ENCODE results near the gene ADAMTS1. TPM values are rescaled to one million over a fixed set of nuclear protein-coding genes. Genes with fewer than 3 reads are reported as not detected.

The ADAMTS1 gene
- total RNA-seq, 6 experiments from 2014 or later, result 229 to 346 (median 292) TPM

GRCh38 chr21:26795412-26795805, 49.8 kb downstream of the ADAMTS1 start:
- Mint-ChIP-seq H3K9me3 (peaks cover 7% of the 10 kb centered on the region), H3K4me1 (ENCODE audit: low read depth) (peaks cover 41% of the 10 kb centered on the region), H3K27ac (peak overlapping the region; percentile 69; the same call in 1 of the 2 replicates), H3K36me3 (ENCODE audit: low read depth) (peaks cover 18% of the 10 kb centered on the region), H3K27me3 (ENCODE audit: insufficient read depth) (peaks cover 3% of the 10 kb centered on the region), H3K4me3 (peak overlapping the region; percentile 62; the same call in 1 of the 2 replicates)
- no peak for DNase-seq
- no peak for TF ChIP-seq CTCF (IDR thresholded peaks at IDR 0.05)

DNA sequence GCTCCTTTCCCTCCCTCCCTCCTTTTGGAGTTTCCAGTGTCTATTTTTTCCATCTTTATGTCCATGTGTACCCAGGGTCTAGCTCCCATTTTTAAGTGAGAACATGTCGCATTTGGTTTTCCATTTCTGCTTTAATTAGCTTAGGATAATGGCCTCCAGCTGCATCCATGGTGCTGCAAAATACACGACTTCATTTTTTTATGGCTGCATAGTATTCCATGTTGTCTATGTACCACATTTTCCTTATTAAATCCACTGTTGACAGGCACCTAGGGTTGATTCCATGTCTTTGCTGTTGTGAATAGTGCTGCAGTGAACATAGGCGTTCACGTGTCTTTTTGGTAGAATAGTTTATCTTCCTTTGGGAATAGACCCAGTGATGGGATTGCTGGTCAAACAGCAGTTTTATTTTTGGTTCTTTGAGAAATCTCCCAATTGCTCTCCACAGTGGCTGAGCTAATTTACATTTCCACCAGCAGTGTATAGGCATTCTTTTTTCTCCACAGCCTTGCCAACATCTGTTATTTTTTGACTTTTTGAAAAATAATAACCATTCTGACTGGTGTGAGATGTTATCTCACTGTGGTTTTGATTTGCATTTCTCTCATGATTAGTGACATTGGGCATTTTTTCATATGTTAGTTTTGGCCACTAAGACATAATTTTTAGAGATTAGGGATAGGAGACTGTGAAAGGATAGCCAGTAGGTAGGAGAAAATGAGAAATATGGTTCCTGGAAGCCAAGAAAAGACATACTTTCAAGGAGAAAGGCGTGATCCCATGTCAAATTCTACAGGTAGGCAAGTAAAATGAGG, 50.4 kb downstream of the ADAMTS1 start:
- DNase-seq, result no peak
- Mint-ChIP-seq H3K9me3 (peaks cover 7% of the 10 kb centered on the region), H3K27ac (no peak overlapping the region), H3K4me3 (no peak overlapping the region), H3K27me3 (ENCODE audit: insufficient read depth) (peaks cover 3% of the 10 kb centered on the region), H3K36me3 (ENCODE audit: low read depth) (peaks cover 13% of the 10 kb centered on the region), H3K4me1 (ENCODE audit: low read depth) (peaks cover 35% of the 10 kb centered on the region)
- no peak for TF ChIP-seq CTCF (IDR thresholded peaks at IDR 0.05)

DNA sequence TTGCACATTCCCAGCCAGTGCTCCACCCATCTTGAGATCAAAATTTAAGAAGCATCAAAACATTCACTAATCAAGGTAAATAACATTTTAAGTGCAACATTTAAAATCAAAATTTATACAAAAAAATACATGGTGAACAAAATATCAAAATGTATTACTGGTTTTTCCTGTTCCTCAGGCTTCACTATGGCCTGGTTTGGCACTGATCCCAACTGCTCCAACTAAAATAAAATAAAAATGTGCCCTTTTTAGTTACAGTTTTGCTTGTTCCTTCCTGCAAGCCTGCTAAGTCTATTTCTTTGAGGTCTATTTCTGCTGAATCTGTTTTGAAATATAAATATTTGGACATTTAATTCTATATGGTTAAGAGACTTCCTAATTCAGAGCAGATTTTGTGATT, 54.9 kb downstream of the ADAMTS1 start:
- no peak for TF ChIP-seq CTCF (IDR thresholded peaks at IDR 0.05)
- Mint-ChIP-seq H3K9me3 (no peaks in the 10 kb centered on the region), H3K4me1 (ENCODE audit: low read depth) (peaks cover 6% of the 10 kb centered on the region), H3K27ac (no peak overlapping the region), H3K27me3 (ENCODE audit: insufficient read depth) (peaks cover 1% of the 10 kb centered on the region; the same call in 1 of the 2 replicates), H3K36me3 (ENCODE audit: low read depth) (no peaks in the 10 kb centered on the region), H3K4me3 (no peak overlapping the region)
- DNase-seq, result no peak

GRCh38 chr21:26788790-26789189, 56.4 kb downstream of the ADAMTS1 start:
- H3K27ac Mint-ChIP-seq, result no peak overlapping the region

More at GRCh38 chr21:26788790-26789189, 56.4 kb downstream of the ADAMTS1 start:
- Mint-ChIP-seq H3K27me3 (ENCODE audit: insufficient read depth) (peaks cover 1% of the 10 kb centered on the region; the same call in 1 of the 2 replicates), H3K4me1 (ENCODE audit: low read depth) (no peaks in the 10 kb centered on the region), H3K4me3 (no peak overlapping the region), H3K36me3 (ENCODE audit: low read depth) (no peaks in the 10 kb centered on the region), H3K9me3 (no peaks in the 10 kb centered on the region)
- TF ChIP-seq CTCF (IDR thresholded peaks at IDR 0.05), result no peak
- DNase-seq, result no peak

Other genes with a start within 250 kb of the ADAMTS1 start
- 10 to 100 TPM in 1 of 6 experiments, 1 to 10 TPM in 5; 5.5 to 13.7 (median 6.7) TPM for gene ADAMTS5, start 121.7 kb upstream of the ADAMTS1 start, total RNA-seq (2021; fragmentation: NEBNext Ultra II Directional; extraction: Animal tissue kit (Norgen Biotek cat#: 25700))